ENCODE results near the gene SCMH1. TPM values are rescaled to one million over a fixed set of nuclear protein-coding genes. Genes with fewer than 3 reads are reported as not detected.
A peak's percentile ranks its signal among the peaks of the same experiment; 100 is the strongest.

SCMH1 gene
- total RNA-seq, 4 donors from 2014 or later = 45.6 to 102 (median 82.5) TPM

- ATAC-seq = no peak
Measured at GRCh38 chr1:41280202-41281032, 38.3 kb upstream of the SCMH1 start.

GRCh38 chr1:41278076-41278475, 36.0 kb upstream of the SCMH1 start:
- Histone ChIP-seq H3K4me1 (peaks cover 0 to 6% (median 0%) of the 10 kb centered on the region in 3 donors), H3K27me3 (peaks cover 44% of the 10 kb centered on the region), H3K4me3 (no peak overlapping the region), H3K9me3 (no peaks in the 10 kb centered on the region), H3K36me3 (no peaks in the 10 kb centered on the region), H3K27ac (no peak overlapping the region)
- TF ChIP-seq POLR2A (IDR thresholded peaks at IDR 0.05) (no peak), CTCF (IDR thresholded peaks at IDR 0.05) (no peak), POLR2AphosphoS5 (IDR thresholded peaks at IDR 0.05) (no peak), EP300 (IDR thresholded peaks at IDR 0.05) (no peak)
- WGBS, 2 donors (ENCODE audit: low coverage in 1 of 2) = 53 to 75% methylated on average over 3 of the region's 3 CpGs
- ATAC-seq = no peak

More at GRCh38 chr1:41280202-41281032, 38.3 kb upstream of the SCMH1 start:
- H3K27ac ChIP-seq = no peak overlapping the region
- H3K4me3 ChIP-seq = no peak overlapping the region
- H3K36me3 ChIP-seq = no peaks in the 10 kb centered on the region
- TF ChIP-seq EP300 (IDR thresholded peaks at IDR 0.05) (no peak), POLR2A (IDR thresholded peaks at IDR 0.05) (no peak), CTCF (IDR thresholded peaks at IDR 0.05) (no peak), POLR2AphosphoS5 (IDR thresholded peaks at IDR 0.05) (no peak)
- WGBS, 2 donors (ENCODE audit: low coverage in 1 of 2) = 67% methylated on average over 4 of the region's 11 CpGs; no CpG with 5 or more reads in 1 of the 2 donors
- peaks cover 44% of the 10 kb centered on the region for H3K27me3 ChIP-seq
- H3K4me1 ChIP-seq = peaks cover 0 to 15% (median 0%) of the 10 kb centered on the region in 3 donors
- no peaks in the 10 kb centered on the region for H3K9me3 ChIP-seq

GRCh38 chr1:41277371-41277975, 35.4 kb upstream of the SCMH1 start:
- no peak for ATAC-seq
- Histone ChIP-seq H3K4me3 (no peak overlapping the region), H3K9me3 (no peaks in the 10 kb centered on the region), H3K4me1 (peaks cover 0 to under 1% (median 0%) of the 10 kb centered on the region in 3 donors), H3K36me3 (no peaks in the 10 kb centered on the region), H3K27ac (no peak overlapping the region), H3K27me3 (peaks cover 44% of the 10 kb centered on the region)
- WGBS, 2 donors (ENCODE audit: low coverage in 1 of 2) = 75 to 83% methylated on average over 1 to 9 of the region's 12 CpGs
- TF ChIP-seq POLR2A (IDR thresholded peaks at IDR 0.05) (no peak), POLR2AphosphoS5 (IDR thresholded peaks at IDR 0.05) (no peak), EP300 (IDR thresholded peaks at IDR 0.05) (no peak)

GRCh38 chr1:41275831-41276230, 33.7 kb upstream of the SCMH1 start:
- Histone ChIP-seq H3K4me3 (no peak overlapping the region), H3K9me3 (no peaks in the 10 kb centered on the region), H3K36me3 (no peaks in the 10 kb centered on the region), H3K4me1 (no peaks in the 10 kb centered on the region), H3K27ac (no peak overlapping the region), H3K27me3 (peaks cover 36% of the 10 kb centered on the region)
- WGBS, 2 donors (ENCODE audit: low coverage in 1 of 2) = 93 to 100% methylated on average over 5 to 7 of the region's 9 CpGs
- no peak for ATAC-seq
- no peak for TF ChIP-seq POLR2AphosphoS5 (IDR thresholded peaks at IDR 0.05)
- no peak for TF ChIP-seq EP300 (IDR thresholded peaks at IDR 0.05)
- no peak for TF ChIP-seq CTCF (IDR thresholded peaks at IDR 0.05)
- TF ChIP-seq POLR2A (IDR thresholded peaks at IDR 0.05) = no peak

GRCh38 chr1:41274752-41275545, 32.8 kb upstream of the SCMH1 start:
- Histone ChIP-seq H3K4me3 (no peak overlapping the region), H3K36me3 (no peaks in the 10 kb centered on the region), H3K4me1 (no peaks in the 10 kb centered on the region), H3K9me3 (no peaks in the 10 kb centered on the region), H3K27ac (no peak overlapping the region), H3K27me3 (peaks cover 27% of the 10 kb centered on the region)
- ATAC-seq = peak; percentile 51
- WGBS, 2 donors (ENCODE audit: low coverage in 1 of 2) = 61 to 83% methylated on average over 3 to 4 of the region's 7 CpGs
- TF ChIP-seq CTCF (IDR thresholded peaks at IDR 0.05) (no peak), POLR2A (IDR thresholded peaks at IDR 0.05) (no peak), EP300 (IDR thresholded peaks at IDR 0.05) (no peak)

Measured in gastroesophageal sphincter (tissue), 4 donors.